Measurements from ENCODE around the gene GLIS1.
"Not testable (repeated sequence)": the region's sequence is repeated elsewhere in the genome, so short reads cannot be mapped to it uniquely, and the experiment has no call there.

Gene GLIS1

DNA sequence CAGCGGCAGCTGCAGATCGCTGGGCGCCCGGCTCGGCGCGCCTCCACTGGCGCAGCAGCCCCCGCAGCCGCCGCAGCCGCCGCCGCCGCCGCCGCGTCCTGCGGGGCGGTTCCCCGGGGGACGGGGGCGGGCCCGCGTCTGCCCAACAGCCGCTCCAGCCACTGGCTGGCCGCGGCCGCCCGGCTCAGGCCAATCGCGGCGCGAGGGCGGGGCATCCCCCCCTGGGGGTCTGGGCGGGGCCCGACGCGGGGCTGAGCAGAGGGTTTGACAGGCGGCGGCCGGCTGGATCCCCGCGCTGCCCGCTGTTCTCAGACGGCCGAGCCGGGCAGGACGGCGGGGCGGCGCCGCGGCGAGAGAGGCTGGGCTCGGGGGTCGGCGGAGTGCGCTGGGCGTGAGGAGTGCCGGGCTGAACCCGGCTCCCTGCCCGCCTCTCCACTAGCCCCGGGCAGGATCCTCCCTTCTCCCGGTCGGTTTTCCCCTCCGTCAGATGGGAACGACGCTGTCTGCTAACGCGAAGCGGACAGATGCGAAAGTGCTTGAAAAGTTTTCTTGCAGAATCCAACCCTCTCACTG, at the start of gene GLIS1:
TSS of gene GLIS1 (minus strand) at position 56 of the 573 bp plus-strand sequence. CDS start 1,100 bp downstream, outside the sequence.
- peak; percentile 78 for DNase-seq

- no peak for DNase-seq
Observed at GRCh38 chr1:53787655-53788054, 48.7 kb upstream of the GLIS1 start.

GRCh38 chr1:53783056-53783455, 44.1 kb upstream of the GLIS1 start:
- DNase-seq = no peak

- DNase-seq = no peak
Observed at GRCh38 chr1:53781654-53782053, 42.7 kb upstream of the GLIS1 start.

DNA sequence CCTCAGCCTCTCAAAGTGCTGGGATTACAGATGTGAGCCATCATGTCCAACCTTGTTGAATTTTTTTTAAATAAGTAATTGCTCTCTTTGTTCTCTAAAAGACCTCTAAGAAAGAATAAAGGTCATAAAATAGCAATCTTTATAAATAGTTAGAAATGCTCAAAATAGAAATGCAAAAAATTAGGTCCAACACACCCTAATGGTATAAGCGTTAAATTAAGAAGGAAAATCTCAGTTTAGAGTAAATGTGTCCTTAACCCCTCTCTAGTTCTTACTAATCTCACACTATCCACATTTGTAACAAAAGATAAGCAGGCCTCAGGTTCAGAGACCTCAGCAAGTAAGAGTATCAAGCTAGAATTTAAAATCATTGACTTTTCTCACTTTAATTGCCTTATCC, 38.3 kb upstream of the GLIS1 start:
- no peak for DNase-seq

DNA sequence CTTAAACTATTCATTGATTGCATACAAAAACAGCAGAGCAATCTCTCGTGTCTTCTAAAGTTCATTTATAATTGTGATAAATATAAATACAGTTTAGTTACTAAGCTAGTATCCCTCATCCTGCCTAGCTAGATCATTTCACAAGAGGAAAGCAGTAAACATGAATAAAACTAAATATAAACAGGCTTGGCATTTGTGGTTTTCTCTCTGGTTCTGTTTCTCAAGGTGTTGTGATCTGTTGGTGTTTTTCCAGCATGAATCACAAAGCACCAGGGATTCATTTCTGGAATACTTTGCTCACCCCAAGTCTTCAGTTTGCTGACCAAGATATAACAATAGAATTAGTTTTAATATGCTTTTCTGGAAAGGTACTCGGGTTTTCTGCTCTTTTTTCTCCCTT, 32.7 kb upstream of the GLIS1 start:
- DNase-seq = peak; percentile 4

DNA sequence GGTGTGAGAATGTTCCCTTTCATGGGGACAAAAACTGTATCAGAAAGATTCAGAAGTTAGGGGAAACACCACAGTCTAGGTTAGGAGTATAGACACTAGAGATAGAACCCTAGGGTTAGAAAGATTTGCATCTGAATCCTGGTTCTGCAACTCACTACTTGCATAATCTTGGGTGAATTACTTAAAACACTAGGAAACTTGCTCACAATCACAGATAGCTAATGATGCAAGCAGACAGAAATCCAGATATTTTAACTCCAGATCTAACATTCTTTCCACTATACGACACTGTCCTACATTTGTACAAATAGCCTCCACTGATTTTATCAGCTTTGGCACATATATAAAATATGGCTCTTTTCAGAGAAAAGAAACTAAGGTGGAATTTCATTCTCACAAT, 30.8 kb upstream of the GLIS1 start:
- no peak for DNase-seq

- DNase-seq = no peak
Observed at GRCh38 chr1:53769184-53769583, 30.2 kb upstream of the GLIS1 start.

DNA sequence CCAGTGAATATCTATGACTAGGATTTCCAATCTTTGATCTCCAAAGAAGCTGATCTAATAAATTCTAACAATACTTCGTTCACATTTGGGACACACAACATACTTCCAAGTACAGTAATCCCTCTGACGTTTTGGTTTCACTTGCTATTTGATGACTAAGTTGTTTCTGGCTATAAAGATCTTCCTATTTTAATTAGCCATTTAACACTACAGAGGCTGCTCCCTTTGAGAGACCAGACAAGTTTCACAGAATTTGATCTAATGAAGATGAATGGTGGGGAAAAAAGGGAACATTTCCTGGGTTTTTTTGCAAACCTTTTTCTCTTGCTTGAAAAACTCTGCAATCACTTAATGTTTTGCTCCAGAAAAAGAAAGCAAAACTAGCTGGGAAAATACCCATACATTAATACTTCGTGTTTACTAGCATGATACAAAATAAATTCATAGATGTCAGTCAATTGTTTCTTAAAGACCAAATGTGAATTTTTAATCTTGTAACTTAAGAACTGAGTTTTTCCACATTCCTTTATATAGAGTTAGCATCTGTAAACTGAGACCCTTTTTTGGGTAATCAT, 28.0 kb upstream of the GLIS1 start:
- no peak for DNase-seq

- DNase-seq = no peak
Observed at GRCh38 chr1:53766194-53766742, 27.3 kb upstream of the GLIS1 start.

DNA sequence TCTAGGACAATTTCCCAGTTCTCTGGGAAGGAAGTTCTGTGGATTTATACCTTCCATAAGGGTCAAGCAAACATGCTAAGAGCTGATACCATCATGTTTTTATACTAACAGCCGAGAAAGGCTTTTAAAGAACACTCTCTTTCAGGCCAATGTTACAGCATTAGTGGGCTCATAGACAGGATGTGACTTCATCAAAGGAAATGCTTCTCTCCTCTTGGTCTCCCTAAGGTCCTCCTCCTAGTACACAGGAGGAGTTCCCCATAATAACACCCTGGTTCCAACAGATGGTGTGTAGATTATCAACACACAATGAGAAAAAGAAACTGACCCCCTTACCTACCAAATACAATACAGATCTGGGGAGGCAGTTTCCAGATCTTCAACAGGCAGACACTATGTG, 26.7 kb upstream of the GLIS1 start:
- peak; percentile 45 for DNase-seq

DNA sequence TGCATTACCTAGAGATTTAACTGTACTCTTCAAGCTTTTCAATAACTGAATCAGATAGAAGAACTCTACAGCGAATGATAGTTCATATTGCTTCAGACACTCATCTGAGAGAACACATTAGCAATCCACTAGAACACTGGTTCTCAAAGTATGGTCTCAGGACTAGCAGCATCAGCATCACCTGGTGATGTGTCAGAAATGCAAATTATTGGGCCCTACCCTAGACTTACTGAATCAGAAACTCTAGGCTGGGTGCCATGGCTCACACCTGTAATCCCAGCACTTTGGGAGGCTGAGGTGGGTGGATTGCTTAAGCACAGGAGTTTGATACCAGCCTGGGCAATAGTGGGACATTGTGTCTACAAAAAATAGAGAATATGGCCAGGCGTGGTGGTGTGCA, 24.9 kb upstream of the GLIS1 start:
- DNase-seq = no peak

GRCh38 chr1:53763461-53763860, 24.5 kb upstream of the GLIS1 start:
- no peak for DNase-seq

GRCh38 chr1:53760497-53760896, 21.5 kb upstream of the GLIS1 start:
- DNase-seq = not testable (repeated sequence)

DNA sequence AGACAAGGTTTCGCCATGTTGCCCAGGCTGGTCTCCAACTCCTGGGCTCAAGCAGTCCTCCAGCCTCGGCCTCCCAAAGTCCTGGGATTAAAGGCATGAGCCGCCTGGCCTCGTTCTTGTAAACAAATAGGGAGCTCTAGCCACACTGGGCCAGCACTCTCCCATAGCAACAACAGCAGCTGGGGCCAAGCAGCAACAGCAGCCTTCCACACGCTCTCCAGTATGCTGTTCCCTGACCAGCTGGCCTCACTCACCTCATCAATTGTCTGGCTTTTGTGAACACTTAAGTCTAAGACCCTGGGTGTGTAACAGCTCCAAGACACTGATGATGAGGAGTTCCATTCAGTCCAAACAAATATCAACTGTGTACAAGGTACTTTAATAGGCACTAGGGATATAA, 16.9 kb upstream of the GLIS1 start:
- no peak for DNase-seq

DNA sequence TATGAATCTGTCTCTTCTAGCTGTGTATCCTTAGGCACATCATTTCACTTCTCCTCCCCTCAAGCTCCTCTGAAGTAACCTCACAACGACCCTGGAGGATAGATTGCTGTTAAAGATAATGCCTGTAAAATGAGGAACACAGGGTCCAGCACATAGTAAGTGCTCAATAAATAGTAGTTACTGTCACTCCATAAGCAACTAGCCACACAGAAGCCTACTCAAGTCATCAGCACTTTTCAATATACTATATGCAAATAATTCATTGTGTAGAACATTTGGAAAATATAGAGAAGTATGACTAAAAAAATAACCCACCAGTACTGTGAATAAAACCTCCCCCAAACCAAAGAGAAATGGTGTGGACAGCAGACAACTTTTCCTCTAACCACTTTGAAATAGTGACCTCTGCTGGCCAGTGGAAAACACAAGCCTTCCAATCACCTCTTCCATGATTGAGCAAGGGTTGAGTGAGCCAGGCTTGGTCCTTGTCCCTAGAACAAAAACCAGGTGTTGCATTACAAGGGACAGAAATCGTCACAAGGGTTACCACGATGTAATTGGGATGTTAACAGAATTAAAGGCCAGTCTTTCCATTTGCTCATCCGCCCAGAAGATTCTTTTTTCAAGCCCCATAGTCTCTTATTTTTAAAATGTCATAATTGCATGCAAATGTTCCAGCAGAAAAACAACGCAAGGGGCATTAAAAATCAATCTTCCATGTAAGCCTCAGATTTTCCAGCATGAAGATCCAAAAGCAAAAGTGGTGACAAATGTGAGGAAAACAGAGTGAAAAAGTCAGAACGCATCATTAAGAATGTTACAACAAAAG, 15.7 kb upstream of the GLIS1 start:
- peak; percentile 19 for DNase-seq

GRCh38 chr1:53752281-53752680, 13.3 kb upstream of the GLIS1 start:
- no peak for DNase-seq

GRCh38 chr1:53747841-53748240, 8.9 kb upstream of the GLIS1 start:
- DNase-seq = no peak

DNA sequence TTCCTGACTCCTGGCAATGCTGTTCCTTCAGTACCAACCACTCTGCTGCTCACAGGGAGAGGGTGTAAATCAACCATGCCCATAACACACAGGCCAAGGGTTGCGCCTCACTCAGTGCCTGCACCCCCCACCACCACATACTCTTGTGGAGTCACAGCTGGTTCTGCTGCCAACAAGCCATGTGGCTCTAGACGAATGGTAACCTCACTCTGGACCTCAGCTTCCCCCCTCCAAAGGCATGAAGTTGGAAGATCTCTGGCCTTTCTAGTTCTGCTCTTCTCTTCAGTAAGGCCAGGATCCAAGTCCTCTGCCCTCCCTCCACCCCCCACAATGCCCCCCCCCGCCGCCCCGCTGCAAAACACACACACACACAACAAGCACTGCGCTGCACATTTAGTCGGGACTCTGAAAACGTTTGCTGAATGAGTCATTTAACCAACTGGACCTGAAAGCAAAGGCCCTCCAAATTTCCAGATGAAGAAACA, 1.7 kb upstream of the GLIS1 start:
- DNase-seq = peak; percentile 15

- DNase-seq = no peak
Observed at GRCh38 chr1:53738205-53739108, 507 bp downstream of the GLIS1 start.

DNA sequence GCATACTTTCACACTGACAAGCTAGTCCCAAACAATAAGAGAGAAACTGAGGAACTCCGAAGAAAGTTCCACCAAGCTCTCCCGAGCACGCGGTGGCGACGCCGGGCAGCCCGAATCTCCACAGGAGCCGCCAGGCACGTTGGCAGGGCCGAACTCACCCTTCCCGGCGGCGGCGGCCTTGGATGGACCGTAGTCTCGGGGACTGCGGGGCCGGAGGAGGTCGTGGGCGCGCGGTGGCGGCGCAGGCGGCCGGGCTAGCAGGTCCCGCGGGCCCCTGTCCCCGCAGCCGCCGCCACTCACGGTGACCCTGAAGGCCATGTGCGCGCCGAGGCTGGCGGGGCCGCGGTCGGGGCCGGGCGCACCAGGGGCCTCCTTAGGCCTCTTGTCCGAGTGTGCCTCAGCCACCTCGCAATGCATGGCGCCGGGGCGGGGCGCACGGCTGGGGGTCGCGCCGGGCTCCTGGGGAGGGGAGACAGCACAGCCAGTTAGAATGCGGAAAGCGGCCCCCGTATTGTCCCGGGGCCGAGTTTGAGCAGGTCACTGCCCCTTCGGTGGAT, 1.2 kb downstream of the GLIS1 start:
- DNase-seq = no peak

- no peak for DNase-seq
Observed at GRCh38 chr1:53736290-53736689, 2.7 kb downstream of the GLIS1 start.

Data from NCI-H226 (cell line).